ENCODE results near the gene IL5.

GRCh38 chr5:132540149-132540548 lies 3.2 kb downstream of the IL5 start:
- TF ChIP-seq CTCF (IDR thresholded peaks at IDR 0.05): no peak
- no peak for TF ChIP-seq POLR2AphosphoS5 (IDR thresholded peaks at IDR 0.05)
- TF ChIP-seq POLR2A (IDR thresholded peaks at IDR 0.05): no peak

All from upper lobe of left lung (tissue), 4 donors.